CD4-positive, alpha-beta T cell (primary cell): ENCODE measurements around the gene PLEKHA5. TPM values are rescaled to one million over a fixed set of nuclear protein-coding genes. Genes with fewer than 3 reads are reported as not detected.

Experiments used
- ATAC-seq: fragments of 200-7000 bp; cut with Tn5 transposase; one replicate; pipeline ENCODE4 v1.10.0; 2022; ENCODE audit warnings: mild to moderate bottlenecking; ENCODE audit not compliant: poor library complexity
- CTCF ChIA-PET: fragments of 350-600 bp; sonication (Branson Sonifier 250); formaldehyde crosslinking; loops from one replicate; lab custom pipeline; 2021; ENCODE audit warnings: antibody characterized with exemption, inconsistent platforms; lab: Charles Lee
- POLR2A ChIA-PET: fragments of 350-600 bp; sonication (Branson Sonifier 250); formaldehyde crosslinking; loops from one replicate; lab custom pipeline; 2021; ENCODE audit warnings: antibody characterized with exemption, inconsistent platforms; lab: Charles Lee
- DNase-seq, 14 experiments: peaks; one replicate each; pipeline ENCODE4 v3.0.0-alpha.2; 2013 to 2020; ENCODE audit warnings: mixed read lengths in 2 of 14
- H3K27ac ChIP-seq, 2 donors: one replicate each; pipeline versions ENCODE4 v1.5.1 to v1.7.0; 2013; ENCODE audit warnings: low read length in 2 of 2, low read depth in 1 of 2, mild to moderate bottlenecking in 1 of 2
- H3K27me3 ChIP-seq, 2 experiments: 1 replicate in 1 of 2; 2 replicates in 1 of 2; pipeline versions ENCODE4 v1.6.1 to v1.7.0; 2013; ENCODE audit warnings: low read length in 2 of 2, control low read depth in 1 of 2, mild to moderate bottlenecking in 1 of 2, moderate library complexity in 1 of 2; ENCODE audit not compliant: insufficient read depth in 2 of 2, control insufficient read depth in 1 of 2
- H3K36me3 ChIP-seq: one replicate; pipeline ENCODE4 v1.6.1; 2013; ENCODE audit warnings: low read length, control low read depth; ENCODE audit not compliant: insufficient read depth
- H3K4me1 ChIP-seq: one replicate; pipeline ENCODE4 v1.6.1; 2013; ENCODE audit warnings: low read length, control low read depth; ENCODE audit not compliant: insufficient read depth
- H3K4me3 ChIP-seq: one replicate; pipeline ENCODE4 v1.5.1; 2013; ENCODE audit warnings: mild to moderate bottlenecking, low read length, moderate library complexity
- H3K9me3 ChIP-seq, 2 experiments: 1 replicate in 1 of 2; 2 replicates in 1 of 2; pipeline versions ENCODE4 v1.6.1 to v1.7.0; 2013; ENCODE audit warnings: low read length in 2 of 2, mild to moderate bottlenecking in 2 of 2, control low read depth in 1 of 2, moderate library complexity in 1 of 2; ENCODE audit not compliant: control insufficient read depth in 1 of 2, insufficient read depth in 1 of 2
- H3K27ac Mint-ChIP-seq: one replicate; pipeline ENCODE4 v1.8.0; 2020; ENCODE audit warnings: mixed read lengths
- H3K27me3 Mint-ChIP-seq: one replicate; pipeline ENCODE4 v1.8.0; 2021; ENCODE audit warnings: mixed read lengths
- H3K36me3 Mint-ChIP-seq: one replicate; pipeline ENCODE4 v1.8.0; 2021; ENCODE audit warnings: low read depth, mixed read lengths
- H3K4me1 Mint-ChIP-seq: one replicate; pipeline ENCODE4 v1.8.0; 2021; ENCODE audit warnings: low read depth, mixed read lengths
- H3K4me3 Mint-ChIP-seq: one replicate; pipeline ENCODE4 v1.8.0; 2020; ENCODE audit warnings: mild to moderate bottlenecking, mixed read lengths
- H3K9me3 Mint-ChIP-seq: one replicate; pipeline ENCODE4 v1.8.0; 2020; ENCODE audit warnings: mixed read lengths
- CTCF ChIP-seq: fragments of 200-600 bp; IDR thresholded peaks from one replicate; pipeline ENCODE4 v1.8.0; 2022; ENCODE audit warnings: antibody characterized with exemption, mild to moderate bottlenecking
- intact Hi-C, 2 experiments: fragments of 100-400 bp; cut with DNase I in 1 of 2; cut with micrococcal nuclease in 1 of 2; formaldehyde crosslinking; loops; one replicate each; pipeline versions ENCODE4 v1.15.1 to v1.9.0; 2023 to 2025; cut with DNase I, micrococcal nuclease
- total RNA-seq, 174 experiments: library from RNA in 2 of 174; stranded (reverse) in 2 of 174; gene quantifications; one replicate each; pipeline ENCODE4 v1.2.3 and lab custom pipeline; 2021 to 2026

PLEKHA5 gene
- total RNA-seq, 2 experiments from 2014 or later = 4.5 to 5.4 TPM

GRCh38 chr12:19217446-19217845 lies 87.9 kb downstream of the PLEKHA5 start:
- CTCF ChIA-PET = interaction anchor here (1.1 kb wide), 1 partner anchor 17 kb away, joined by 4 read pairs; no protein-coding TSS in a partner anchor
- Histone ChIP-seq H3K4me1 (no peaks in the 10 kb centered on the region), H3K36me3 (no peaks in the 10 kb centered on the region), H3K4me3 (no peak overlapping the region), H3K9me3 (no peaks in the 10 kb centered on the region), H3K27ac (no peak overlapping the region), H3K27me3 (no peaks in the 10 kb centered on the region)
- intact Hi-C loops = no loop called here
- POLR2A ChIA-PET = no interaction called here
- H3K4me1 Mint-ChIP-seq = no peaks in the 10 kb centered on the region
- no peaks in the 10 kb centered on the region for H3K27me3 Mint-ChIP-seq
- no peaks in the 10 kb centered on the region for H3K36me3 Mint-ChIP-seq
- DNase-seq (no peak), ATAC-seq (no peak)
- no peak for TF ChIP-seq CTCF
- H3K9me3 Mint-ChIP-seq = no peaks in the 10 kb centered on the region
- no peak overlapping the region for H3K27ac Mint-ChIP-seq
- no peak overlapping the region for H3K4me3 Mint-ChIP-seq

GRCh38 chr12:19220205-19220604 lies 90.7 kb downstream of the PLEKHA5 start:
- Mint-ChIP-seq H3K27me3 (no peaks in the 10 kb centered on the region), H3K9me3 (no peaks in the 10 kb centered on the region), H3K4me3 (no peak overlapping the region), H3K27ac (no peak overlapping the region), H3K36me3 (no peaks in the 10 kb centered on the region), H3K4me1 (no peaks in the 10 kb centered on the region)
- no peak overlapping the region for H3K4me3 ChIP-seq
- DNase-seq = peak in 1 of 14 experiments; percentile 5
- H3K27ac ChIP-seq = no peak overlapping the region
- H3K36me3 ChIP-seq = no peaks in the 10 kb centered on the region
- intact Hi-C loops = no loop called here
- no peaks in the 10 kb centered on the region for H3K27me3 ChIP-seq
- TF ChIP-seq CTCF = no peak
- H3K9me3 ChIP-seq = no peaks in the 10 kb centered on the region
- ChIA-PET POLR2A (no interaction called here), CTCF (no interaction called here)
- no peak for ATAC-seq
- no peaks in the 10 kb centered on the region for H3K4me1 ChIP-seq

GRCh38 chr12:19220852-19221466 lies 91.4 kb downstream of the PLEKHA5 start:
- no peaks in the 10 kb centered on the region for H3K27me3 Mint-ChIP-seq
- H3K9me3 Mint-ChIP-seq = no peaks in the 10 kb centered on the region
- DNase-seq = no peak
- Histone ChIP-seq H3K27me3 (no peaks in the 10 kb centered on the region), H3K4me3 (no peak overlapping the region), H3K27ac (no peak overlapping the region), H3K4me1 (no peaks in the 10 kb centered on the region), H3K36me3 (no peaks in the 10 kb centered on the region), H3K9me3 (no peaks in the 10 kb centered on the region)
- intact Hi-C loops = no loop called here
- no peak for ATAC-seq
- H3K4me1 Mint-ChIP-seq = no peaks in the 10 kb centered on the region
- no peak for TF ChIP-seq CTCF
- no peak overlapping the region for H3K27ac Mint-ChIP-seq
- POLR2A ChIA-PET = no interaction called here
- H3K36me3 Mint-ChIP-seq = no peaks in the 10 kb centered on the region
- CTCF ChIA-PET = no interaction called here
- no peak overlapping the region for H3K4me3 Mint-ChIP-seq
